Activated gamma-delta T cell (primary cell): ENCODE data around the gene GORAB.
A peak's percentile ranks its signal among the peaks of the same experiment; 100 is the strongest.

Experiments
- DNase-seq: peaks from one replicate; lab custom pipeline; 2025; lab: John Stamatoyannopoulos, UW
- total RNA-seq, 2 donors: gene quantifications; one replicate each; lab custom pipeline; 2026; lab: John Stamatoyannopoulos, UW

Gene GORAB
- 41.6 to 53.2 reads per million in 2 donors for total RNA-seq

GRCh38 chr1:170531758-170532657, at the start of gene GORAB:
TSS of gene GORAB (plus strand) at chr1:170532166. CDS start at chr1:170532224, 58 bp downstream.
- peak; percentile 72 for DNase-seq

GRCh38 chr1:170483051-170483450, 48.9 kb upstream of the GORAB start:
- DNase-seq, result no peak

- DNase-seq, result no peak
Observed at GRCh38 chr1:170487503-170487902, 44.5 kb upstream of the GORAB start.

- DNase-seq, result no peak
Observed at GRCh38 chr1:170491291-170491690, 40.7 kb upstream of the GORAB start.

GRCh38 chr1:170494369-170494768, 37.6 kb upstream of the GORAB start:
- no peak for DNase-seq

GRCh38 chr1:170495006-170495405, 37.0 kb upstream of the GORAB start:
- DNase-seq, result no peak

GRCh38 chr1:170498876-170499275, 33.1 kb upstream of the GORAB start:
- no peak for DNase-seq

GRCh38 chr1:170503665-170504064, 28.3 kb upstream of the GORAB start:
- DNase-seq, result no peak

- DNase-seq, result no peak
Observed at GRCh38 chr1:170510163-170510562, 21.8 kb upstream of the GORAB start.

- no peak for DNase-seq
Observed at GRCh38 chr1:170511038-170511437, 20.9 kb upstream of the GORAB start.

GRCh38 chr1:170513138-170513537, 18.8 kb upstream of the GORAB start:
- DNase-seq, result no peak

GRCh38 chr1:170518185-170518834, 13.7 kb upstream of the GORAB start:
- DNase-seq, result no peak

- no peak for DNase-seq
Observed at GRCh38 chr1:170518965-170519364, 13.0 kb upstream of the GORAB start.

GRCh38 chr1:170520601-170521000, 11.4 kb upstream of the GORAB start:
- DNase-seq, result no peak

- no peak for DNase-seq
Observed at GRCh38 chr1:170521818-170522217, 10.1 kb upstream of the GORAB start.

GRCh38 chr1:170530972-170531757, 801 bp upstream of the GORAB start:
- DNase-seq, result no peak

GRCh38 chr1:170533298-170533697, 1.3 kb downstream of the GORAB start:
- no peak for DNase-seq

GRCh38 chr1:170534626-170535147, 2.7 kb downstream of the GORAB start:
- DNase-seq, result no peak

GRCh38 chr1:170535418-170535817, 3.5 kb downstream of the GORAB start:
- DNase-seq, result no peak

GRCh38 chr1:170536924-170537551, 5.1 kb downstream of the GORAB start:
- no peak for DNase-seq

- no peak for DNase-seq
Observed at GRCh38 chr1:170537798-170538503, 6.0 kb downstream of the GORAB start.
